ENCODE results near the gene PLEKHN1.

PLEKHN1 gene

GRCh38 chr1:1020000-1020404 lies 53.7 kb downstream of the PLEKHN1 start, which contains the start of gene AGRN:
AGRN (plus strand) TSS chr1:1020120; CDS start chr1:1020173, 53 bp downstream.
- no peak within 1 kb of the TSS for H3K23ac ChIP-seq (ENCODE audit: low read length)
- WGBS (ENCODE audit: extremely low coverage, insufficient coverage, insufficient read length), result no CpG with 5 or more reads among the region's 58 CpGs
- H4K8ac ChIP-seq (ENCODE audit: low read depth, low read length), result peak within 1 kb of the TSS; percentile 78
- H3K14ac ChIP-seq (ENCODE audit: low read length), result peak within 1 kb of the TSS; percentile 65
- peak within 1 kb of the TSS; percentile 83 for H3K18ac ChIP-seq (ENCODE audit: low read length)
- H2BK120ac ChIP-seq (ENCODE audit: insufficient read depth, low read length, poor library complexity), result peak within 1 kb of the TSS; percentile 79
- H2AK5ac ChIP-seq (ENCODE audit: low read length), result peak within 1 kb of the TSS; percentile 19
- H2BK5ac ChIP-seq (ENCODE audit: low read depth, low read length, poor library complexity), result peak within 1 kb of the TSS; percentile 34
- H2BK12ac ChIP-seq (ENCODE audit: low read length), result peak within 1 kb of the TSS; percentile 44
- H3K4ac ChIP-seq (ENCODE audit: low read depth, low read length), result peak within 1 kb of the TSS; percentile 49
- peaks cover 5% of the 10 kb centered on the region for H3K9me3 ChIP-seq (ENCODE audit: insufficient read depth, low read depth, low read length)
- H3K27me3 ChIP-seq (ENCODE audit: insufficient read depth, low read length), result no peaks in the 10 kb centered on the region
- H4K91ac ChIP-seq (ENCODE audit: low read depth, low read length), result peak within 1 kb of the TSS; percentile 84
- peaks cover 36 to 45% of the 10 kb centered on the region in 2 experiments for H3K4me1 ChIP-seq (ENCODE audit: control insufficient read depth in 1 of 2, insufficient read depth in 2 of 2, low read length in 2 of 2)
- peaks cover 14 to 20% of the 10 kb centered on the region in 2 experiments for H3K36me3 ChIP-seq (ENCODE audit: control insufficient read depth in 1 of 2, insufficient read depth in 2 of 2, low read length in 2 of 2)
- peak within 1 kb of the TSS; percentile 25 for H4K12ac ChIP-seq (ENCODE audit: low read depth, low read length)
- H3K9ac ChIP-seq (ENCODE audit: low read length), result peak within 1 kb of the TSS; percentile 93
- DNase-seq, result no peak
- H2AFZ ChIP-seq (ENCODE audit: insufficient read depth, low read length, poor library complexity), result peak within 1 kb of the TSS; percentile 71
- H3K4me3 ChIP-seq (ENCODE audit: low read depth, low read length), result peak within 1 kb of the TSS; percentile 94
- peaks cover 9% of the 10 kb centered on the region for H3K79me2 ChIP-seq (ENCODE audit: control insufficient read depth, insufficient read depth, low read length, poor library complexity)
- peak within 1 kb of the TSS; percentile 93 for H3K27ac ChIP-seq (ENCODE audit: low read depth, low read length)
- H3K4me2 ChIP-seq (ENCODE audit: low read length), result peak within 1 kb of the TSS; percentile 96
- peaks cover 18% of the 10 kb centered on the region for H3K79me1 ChIP-seq (ENCODE audit: low read length)

GRCh38 chr1:1020415-1021009 lies 54.2 kb downstream of the PLEKHN1 start:
- Histone ChIP-seq H4K8ac (ENCODE audit: low read depth, low read length) (peak overlapping the region; percentile 56), H3K4me2 (ENCODE audit: low read length) (peak overlapping the region; percentile 96), H4K12ac (ENCODE audit: low read depth, low read length) (peak overlapping the region; percentile 25), H2BK120ac (ENCODE audit: insufficient read depth, low read length, poor library complexity) (peak overlapping the region; percentile 79), H3K79me2 (ENCODE audit: control insufficient read depth, insufficient read depth, low read length, poor library complexity) (peaks cover 12% of the 10 kb centered on the region), H3K79me1 (ENCODE audit: low read length) (peaks cover 21% of the 10 kb centered on the region), H3K14ac (ENCODE audit: low read length) (peak overlapping the region; percentile 65), H2AK5ac (ENCODE audit: low read length) (peak overlapping the region; percentile 19), H3K27ac (ENCODE audit: low read depth, low read length) (peak overlapping the region; percentile 66), H2AFZ (ENCODE audit: insufficient read depth, low read length, poor library complexity) (no peak overlapping the region), H3K18ac (ENCODE audit: low read length) (peak overlapping the region; percentile 79), H3K4me1 (ENCODE audit: control insufficient read depth in 1 of 2, insufficient read depth in 2 of 2, low read length in 2 of 2) (peaks cover 40 to 49% of the 10 kb centered on the region in 2 experiments), H3K36me3 (ENCODE audit: control insufficient read depth in 1 of 2, insufficient read depth in 2 of 2, low read length in 2 of 2) (peaks cover 14 to 20% of the 10 kb centered on the region in 2 experiments), H3K4me3 (ENCODE audit: low read depth, low read length) (peak overlapping the region; percentile 94), H2BK5ac (ENCODE audit: low read depth, low read length, poor library complexity) (no peak overlapping the region), H2BK12ac (ENCODE audit: low read length) (no peak overlapping the region), H3K9me3 (ENCODE audit: insufficient read depth, low read depth, low read length) (peaks cover 5% of the 10 kb centered on the region), H3K4ac (ENCODE audit: low read depth, low read length) (peak overlapping the region; percentile 49), H3K27me3 (ENCODE audit: insufficient read depth, low read length) (no peaks in the 10 kb centered on the region), H3K9ac (ENCODE audit: low read length) (peak overlapping the region; percentile 93), H4K91ac (ENCODE audit: low read depth, low read length) (peak overlapping the region; percentile 84), H3K23ac (ENCODE audit: low read length) (no peak overlapping the region)
- no CpG with 5 or more reads among the region's 59 CpGs for WGBS (ENCODE audit: extremely low coverage, insufficient coverage, insufficient read length)
- no peak for DNase-seq

GRCh38 chr1:1021010-1021919 lies 55.0 kb downstream of the PLEKHN1 start:
- no peak overlapping the region for H3K23ac ChIP-seq (ENCODE audit: low read length)
- WGBS (ENCODE audit: extremely low coverage, insufficient coverage, insufficient read length), result no CpG with 5 or more reads among the region's 33 CpGs
- H2AFZ ChIP-seq (ENCODE audit: insufficient read depth, low read length, poor library complexity), result no peak overlapping the region
- H3K9ac ChIP-seq (ENCODE audit: low read length), result peak overlapping the region; percentile 31
- peaks cover 24% of the 10 kb centered on the region for H3K79me1 ChIP-seq (ENCODE audit: low read length)
- H3K4me3 ChIP-seq (ENCODE audit: low read depth, low read length), result peak overlapping the region; percentile 94
- peaks cover 12% of the 10 kb centered on the region for H3K79me2 ChIP-seq (ENCODE audit: control insufficient read depth, insufficient read depth, low read length, poor library complexity)
- H3K4me2 ChIP-seq (ENCODE audit: low read length), result peak overlapping the region; percentile 96
- no peak overlapping the region for H3K27ac ChIP-seq (ENCODE audit: low read depth, low read length)
- H3K4me1 ChIP-seq (ENCODE audit: control insufficient read depth in 1 of 2, insufficient read depth in 2 of 2, low read length in 2 of 2), result peaks cover 42 to 49% of the 10 kb centered on the region in 2 experiments
- H3K27me3 ChIP-seq (ENCODE audit: insufficient read depth, low read length), result no peaks in the 10 kb centered on the region
- H3K14ac ChIP-seq (ENCODE audit: low read length), result peak overlapping the region; percentile 66
- H4K8ac ChIP-seq (ENCODE audit: low read depth, low read length), result peak overlapping the region; percentile 76
- peak overlapping the region; percentile 19 for H2AK5ac ChIP-seq (ENCODE audit: low read length)
- peak overlapping the region; percentile 26 for H3K18ac ChIP-seq (ENCODE audit: low read length)
- peaks cover 3% of the 10 kb centered on the region for H3K9me3 ChIP-seq (ENCODE audit: insufficient read depth, low read depth, low read length)
- peaks cover 17 to 20% of the 10 kb centered on the region in 2 experiments for H3K36me3 ChIP-seq (ENCODE audit: control insufficient read depth in 1 of 2, insufficient read depth in 2 of 2, low read length in 2 of 2)
- H2BK12ac ChIP-seq (ENCODE audit: low read length), result peak overlapping the region; percentile 74
- H2BK120ac ChIP-seq (ENCODE audit: insufficient read depth, low read length, poor library complexity), result peak overlapping the region; percentile 50
- H3K4ac ChIP-seq (ENCODE audit: low read depth, low read length), result peak overlapping the region; percentile 37
- peak overlapping the region; percentile 29 for H2BK5ac ChIP-seq (ENCODE audit: low read depth, low read length, poor library complexity)
- peak overlapping the region; percentile 25 for H4K12ac ChIP-seq (ENCODE audit: low read depth, low read length)
- no peak for DNase-seq
- peak overlapping the region; percentile 29 for H4K91ac ChIP-seq (ENCODE audit: low read depth, low read length)

GRCh38 chr1:1021920-1022259 lies 55.6 kb downstream of the PLEKHN1 start:
- Histone ChIP-seq H3K27me3 (ENCODE audit: insufficient read depth, low read length) (no peaks in the 10 kb centered on the region), H3K4me2 (ENCODE audit: low read length) (peak overlapping the region; percentile 96), H3K4ac (ENCODE audit: low read depth, low read length) (no peak overlapping the region), H3K79me1 (ENCODE audit: low read length) (peaks cover 24% of the 10 kb centered on the region), H3K23ac (ENCODE audit: low read length) (no peak overlapping the region), H3K4me3 (ENCODE audit: low read depth, low read length) (peak overlapping the region; percentile 45), H2BK5ac (ENCODE audit: low read depth, low read length, poor library complexity) (no peak overlapping the region), H2AFZ (ENCODE audit: insufficient read depth, low read length, poor library complexity) (no peak overlapping the region), H2AK5ac (ENCODE audit: low read length) (no peak overlapping the region), H3K4me1 (ENCODE audit: control insufficient read depth in 1 of 2, insufficient read depth in 2 of 2, low read length in 2 of 2) (peaks cover 42 to 49% of the 10 kb centered on the region in 2 experiments), H3K36me3 (ENCODE audit: control insufficient read depth in 1 of 2, insufficient read depth in 2 of 2, low read length in 2 of 2) (peaks cover 23% of the 10 kb centered on the region in 2 experiments), H2BK12ac (ENCODE audit: low read length) (no peak overlapping the region), H3K9me3 (ENCODE audit: insufficient read depth, low read depth, low read length) (peaks cover 2% of the 10 kb centered on the region), H2BK120ac (ENCODE audit: insufficient read depth, low read length, poor library complexity) (no peak overlapping the region), H4K8ac (ENCODE audit: low read depth, low read length) (no peak overlapping the region), H4K12ac (ENCODE audit: low read depth, low read length) (no peak overlapping the region), H3K18ac (ENCODE audit: low read length) (peak overlapping the region; percentile 13), H3K14ac (ENCODE audit: low read length) (no peak overlapping the region), H3K79me2 (ENCODE audit: control insufficient read depth, insufficient read depth, low read length, poor library complexity) (peaks cover 12% of the 10 kb centered on the region), H4K91ac (ENCODE audit: low read depth, low read length) (no peak overlapping the region), H3K9ac (ENCODE audit: low read length) (no peak overlapping the region), H3K27ac (ENCODE audit: low read depth, low read length) (no peak overlapping the region)
- DNase-seq, result no peak
- WGBS (ENCODE audit: extremely low coverage, insufficient coverage, insufficient read length), result no CpG with 5 or more reads among the region's 10 CpGs

Data from trophoblast cell (in vitro differentiated cells and primary cell).